ENCODE measurements around the gene ZNF511.

ZNF511 gene

GRCh38 chr10:133357285-133358161 is 48.8 kb downstream of the ZNF511 start, which contains the start of gene FUOM:
TSS of gene FUOM (minus strand) at chr10:133358019. CDS start at chr10:133358007, 12 bp downstream.
- peak within 1 kb of the TSS; percentile 84; the same call in 1 of the 2 replicates for H3K27ac ChIP-seq (ENCODE audit: low read depth, low read length)
- H3K9me3 ChIP-seq (ENCODE audit: control insufficient read depth, insufficient read depth, low read depth, low read length), result no peaks in the 10 kb centered on the region
- peaks cover 4% of the 10 kb centered on the region for H3K4me1 ChIP-seq (ENCODE audit: control insufficient read depth, insufficient read depth, low read length)
- H3K9ac ChIP-seq (ENCODE audit: low read length), result peak within 1 kb of the TSS; percentile 90
- peaks cover 15% of the 10 kb centered on the region for H3K27me3 ChIP-seq (ENCODE audit: control insufficient read depth, insufficient read depth, low read length)
- H3K4me3 ChIP-seq (ENCODE audit: low read depth, low read length), result peak within 1 kb of the TSS; percentile 95
- H3K36me3 ChIP-seq (ENCODE audit: control insufficient read depth, insufficient read depth, low read length), result peaks cover 20% of the 10 kb centered on the region

- Histone ChIP-seq H3K9ac (ENCODE audit: low read length) (no peak overlapping the region), H3K9me3 (ENCODE audit: control insufficient read depth, insufficient read depth, low read depth, low read length) (no peaks in the 10 kb centered on the region), H3K4me3 (ENCODE audit: low read depth, low read length) (peak overlapping the region; percentile 20; the same call in 1 of the 2 replicates), H3K27me3 (ENCODE audit: control insufficient read depth, insufficient read depth, low read length) (peaks cover 15% of the 10 kb centered on the region), H3K27ac (ENCODE audit: low read depth, low read length) (no peak overlapping the region), H3K36me3 (ENCODE audit: control insufficient read depth, insufficient read depth, low read length) (peaks cover 27% of the 10 kb centered on the region), H3K4me1 (ENCODE audit: control insufficient read depth, insufficient read depth, low read length) (peaks cover 4% of the 10 kb centered on the region)
Observed at GRCh38 chr10:133358162-133358924, 49.6 kb downstream of the ZNF511 start.

GRCh38 chr10:133358925-133359310 is 50.2 kb downstream of the ZNF511 start:
- Histone ChIP-seq H3K4me1 (ENCODE audit: control insufficient read depth, insufficient read depth, low read length) (peaks cover 4% of the 10 kb centered on the region), H3K27ac (ENCODE audit: low read depth, low read length) (no peak overlapping the region), H3K4me3 (ENCODE audit: low read depth, low read length) (no peak overlapping the region)

GRCh38 chr10:133359554-133359971 is 50.8 kb downstream of the ZNF511 start:
- Histone ChIP-seq H3K4me1 (ENCODE audit: control insufficient read depth, insufficient read depth, low read length) (peaks cover 4% of the 10 kb centered on the region), H3K9me3 (ENCODE audit: control insufficient read depth, insufficient read depth, low read depth, low read length) (no peaks in the 10 kb centered on the region), H3K4me3 (ENCODE audit: low read depth, low read length) (no peak overlapping the region), H3K27me3 (ENCODE audit: control insufficient read depth, insufficient read depth, low read length) (peaks cover 15% of the 10 kb centered on the region), H3K36me3 (ENCODE audit: control insufficient read depth, insufficient read depth, low read length) (peaks cover 35% of the 10 kb centered on the region), H3K27ac (ENCODE audit: low read depth, low read length) (no peak overlapping the region), H3K9ac (ENCODE audit: low read length) (no peak overlapping the region)

More at GRCh38 chr10:133358925-133359310, 50.2 kb downstream of the ZNF511 start:
- H3K36me3 ChIP-seq (ENCODE audit: control insufficient read depth, insufficient read depth, low read length), result peaks cover 30% of the 10 kb centered on the region
- no peak overlapping the region for H3K9ac ChIP-seq (ENCODE audit: low read length)
- peaks cover 15% of the 10 kb centered on the region for H3K27me3 ChIP-seq (ENCODE audit: control insufficient read depth, insufficient read depth, low read length)
- no peaks in the 10 kb centered on the region for H3K9me3 ChIP-seq (ENCODE audit: control insufficient read depth, insufficient read depth, low read depth, low read length)

- H3K4me1 ChIP-seq (ENCODE audit: control insufficient read depth, insufficient read depth, low read length), result peaks cover 4% of the 10 kb centered on the region
- no peak overlapping the region for H3K9ac ChIP-seq (ENCODE audit: low read length)
- H3K27ac ChIP-seq (ENCODE audit: low read depth, low read length), result no peak overlapping the region
- no peak overlapping the region for H3K4me3 ChIP-seq (ENCODE audit: low read depth, low read length)
- H3K27me3 ChIP-seq (ENCODE audit: control insufficient read depth, insufficient read depth, low read length), result peaks cover 15% of the 10 kb centered on the region
- H3K36me3 ChIP-seq (ENCODE audit: control insufficient read depth, insufficient read depth, low read length), result peaks cover 39% of the 10 kb centered on the region
- H3K9me3 ChIP-seq (ENCODE audit: control insufficient read depth, insufficient read depth, low read depth, low read length), result no peaks in the 10 kb centered on the region
Observed at GRCh38 chr10:133359972-133360610, 51.4 kb downstream of the ZNF511 start.

- Histone ChIP-seq H3K9me3 (ENCODE audit: control insufficient read depth, insufficient read depth, low read depth, low read length) (no peaks in the 10 kb centered on the region), H3K27me3 (ENCODE audit: control insufficient read depth, insufficient read depth, low read length) (peaks cover 15% of the 10 kb centered on the region), H3K4me1 (ENCODE audit: control insufficient read depth, insufficient read depth, low read length) (peaks cover 4% of the 10 kb centered on the region), H3K4me3 (ENCODE audit: low read depth, low read length) (no peak overlapping the region), H3K36me3 (ENCODE audit: control insufficient read depth, insufficient read depth, low read length) (peaks cover 43% of the 10 kb centered on the region), H3K27ac (ENCODE audit: low read depth, low read length) (no peak overlapping the region), H3K9ac (ENCODE audit: low read length) (no peak overlapping the region)
Observed at GRCh38 chr10:133361227-133361626, 52.5 kb downstream of the ZNF511 start.

- Histone ChIP-seq H3K4me1 (ENCODE audit: control insufficient read depth, insufficient read depth, low read length) (no peaks in the 10 kb centered on the region), H3K27ac (ENCODE audit: low read depth, low read length) (no peak overlapping the region), H3K4me3 (ENCODE audit: low read depth, low read length) (no peak overlapping the region), H3K9me3 (ENCODE audit: control insufficient read depth, insufficient read depth, low read depth, low read length) (no peaks in the 10 kb centered on the region), H3K36me3 (ENCODE audit: control insufficient read depth, insufficient read depth, low read length) (peaks cover 47% of the 10 kb centered on the region), H3K9ac (ENCODE audit: low read length) (no peak overlapping the region), H3K27me3 (ENCODE audit: control insufficient read depth, insufficient read depth, low read length) (peaks cover 15% of the 10 kb centered on the region)
Observed at GRCh38 chr10:133361773-133362441, 53.2 kb downstream of the ZNF511 start.

Data from HUES6 (cell line).